Ishikawa (cell line): ENCODE measurements around the gene KAT7.

Experiments used
- CEBPB ChIP-seq: IDR thresholded peaks from 2 replicates; pipeline ENCODE4 v1.6.1; 2012
- CREB1 ChIP-seq: IDR thresholded peaks from 2 replicates; pipeline ENCODE4 v1.6.1; 2012; ENCODE audit warnings: low read depth
- EGR1 ChIP-seq: IDR thresholded peaks from 2 replicates; pipeline ENCODE4 v1.6.1; 2012
- EP300 ChIP-seq: IDR thresholded peaks from 2 replicates; pipeline ENCODE4 v1.6.1; 2012; ENCODE audit warnings: borderline replicate concordance
- FOXM1 ChIP-seq: IDR thresholded peaks from 2 replicates; pipeline ENCODE4 v1.6.1; 2012; ENCODE audit warnings: low read depth, borderline replicate concordance
- NFIC ChIP-seq: IDR thresholded peaks from 2 replicates; pipeline ENCODE4 v1.6.1; 2012
- RAD21 ChIP-seq: IDR thresholded peaks from 2 replicates; pipeline ENCODE4 v1.6.1; 2012; ENCODE audit warnings: low read depth
- TAF1 ChIP-seq: IDR thresholded peaks from 2 replicates; pipeline ENCODE4 v1.6.1; 2012; ENCODE audit warnings: low read depth, mild to moderate bottlenecking
- TCF12 ChIP-seq: IDR thresholded peaks from 2 replicates; pipeline ENCODE4 v1.6.1; 2012; ENCODE audit warnings: low read depth
- TEAD4 ChIP-seq: IDR thresholded peaks from 2 replicates; pipeline ENCODE4 v1.6.1; 2012
- YY1 ChIP-seq: IDR thresholded peaks from 2 replicates; pipeline ENCODE4 v1.6.1; 2012; ENCODE audit warnings: low read depth
- ZBTB7A ChIP-seq: IDR thresholded peaks from 2 replicates; pipeline ENCODE4 v1.6.1; 2012; ENCODE audit warnings: low read depth
- TF ChIP-seq, protein P1 (sequence below): IDR thresholded peaks from 2 replicates; pipeline ENCODE4 v1.6.1; 2012
- TF ChIP-seq, protein P2 (sequence below): IDR thresholded peaks from 2 replicates; pipeline ENCODE4 v1.6.1; 2012; ENCODE audit warnings: low read depth, mild to moderate bottlenecking
- TF ChIP-seq, protein P3 (sequence below): IDR thresholded peaks from 2 replicates; pipeline ENCODE4 v1.6.1; 2012

The KAT7 gene

DNA sequence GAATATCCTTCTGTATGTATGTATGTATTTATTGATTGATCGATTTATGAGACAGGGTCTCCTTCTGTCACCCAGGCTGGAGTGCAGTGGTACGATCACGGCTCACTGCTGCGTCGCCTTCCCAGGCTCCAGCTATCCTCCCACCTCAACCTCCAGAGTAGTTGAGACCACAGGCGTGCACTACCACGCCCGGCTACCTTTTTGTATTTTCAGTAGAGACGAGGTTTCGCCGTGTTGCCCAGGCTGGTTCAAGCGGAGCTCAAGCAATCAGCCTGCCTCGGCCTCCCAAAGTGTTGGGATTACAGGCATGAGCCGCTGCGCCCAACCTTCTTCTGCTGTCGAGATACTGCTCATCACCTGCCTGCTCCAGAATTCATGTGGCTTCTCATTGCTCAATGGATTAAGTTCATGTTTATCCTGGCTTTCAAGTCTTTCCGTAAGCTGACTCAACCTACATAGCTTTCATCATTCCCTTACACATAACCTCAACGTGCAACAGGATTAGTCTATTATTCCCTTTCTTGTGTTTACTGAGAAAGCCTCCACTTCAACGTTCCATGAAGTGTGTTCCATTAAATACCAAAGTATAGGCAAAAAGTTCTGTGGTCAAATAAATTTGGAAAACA is 45.8 kb downstream of the KAT7 start:
- TF ChIP-seq EGR1 = no peak
- TF ChIP-seq CREB1 = no peak
- TF ChIP-seq TCF12 = no peak
- TF ChIP-seq NFIC = no peak
- no peak for TF ChIP-seq RAD21
- TF ChIP-seq CEBPB = no peak
- TF ChIP-seq, protein P1, sequence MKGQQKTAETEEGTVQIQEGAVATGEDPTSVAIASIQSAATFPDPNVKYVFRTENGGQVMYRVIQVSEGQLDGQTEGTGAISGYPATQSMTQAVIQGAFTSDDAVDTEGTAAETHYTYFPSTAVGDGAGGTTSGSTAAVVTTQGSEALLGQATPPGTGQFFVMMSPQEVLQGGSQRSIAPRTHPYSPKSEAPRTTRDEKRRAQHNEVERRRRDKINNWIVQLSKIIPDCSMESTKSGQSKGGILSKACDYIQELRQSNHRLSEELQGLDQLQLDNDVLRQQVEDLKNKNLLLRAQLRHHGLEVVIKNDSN = no peak
- TF ChIP-seq, protein P2, sequence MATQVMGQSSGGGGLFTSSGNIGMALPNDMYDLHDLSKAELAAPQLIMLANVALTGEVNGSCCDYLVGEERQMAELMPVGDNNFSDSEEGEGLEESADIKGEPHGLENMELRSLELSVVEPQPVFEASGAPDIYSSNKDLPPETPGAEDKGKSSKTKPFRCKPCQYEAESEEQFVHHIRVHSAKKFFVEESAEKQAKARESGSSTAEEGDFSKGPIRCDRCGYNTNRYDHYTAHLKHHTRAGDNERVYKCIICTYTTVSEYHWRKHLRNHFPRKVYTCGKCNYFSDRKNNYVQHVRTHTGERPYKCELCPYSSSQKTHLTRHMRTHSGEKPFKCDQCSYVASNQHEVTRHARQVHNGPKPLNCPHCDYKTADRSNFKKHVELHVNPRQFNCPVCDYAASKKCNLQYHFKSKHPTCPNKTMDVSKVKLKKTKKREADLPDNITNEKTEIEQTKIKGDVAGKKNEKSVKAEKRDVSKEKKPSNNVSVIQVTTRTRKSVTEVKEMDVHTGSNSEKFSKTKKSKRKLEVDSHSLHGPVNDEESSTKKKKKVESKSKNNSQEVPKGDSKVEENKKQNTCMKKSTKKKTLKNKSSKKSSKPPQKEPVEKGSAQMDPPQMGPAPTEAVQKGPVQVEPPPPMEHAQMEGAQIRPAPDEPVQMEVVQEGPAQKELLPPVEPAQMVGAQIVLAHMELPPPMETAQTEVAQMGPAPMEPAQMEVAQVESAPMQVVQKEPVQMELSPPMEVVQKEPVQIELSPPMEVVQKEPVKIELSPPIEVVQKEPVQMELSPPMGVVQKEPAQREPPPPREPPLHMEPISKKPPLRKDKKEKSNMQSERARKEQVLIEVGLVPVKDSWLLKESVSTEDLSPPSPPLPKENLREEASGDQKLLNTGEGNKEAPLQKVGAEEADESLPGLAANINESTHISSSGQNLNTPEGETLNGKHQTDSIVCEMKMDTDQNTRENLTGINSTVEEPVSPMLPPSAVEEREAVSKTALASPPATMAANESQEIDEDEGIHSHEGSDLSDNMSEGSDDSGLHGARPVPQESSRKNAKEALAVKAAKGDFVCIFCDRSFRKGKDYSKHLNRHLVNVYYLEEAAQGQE = no peak
- no peak for TF ChIP-seq TEAD4
- no peak for TF ChIP-seq TAF1
- no peak for TF ChIP-seq FOXM1

DNA sequence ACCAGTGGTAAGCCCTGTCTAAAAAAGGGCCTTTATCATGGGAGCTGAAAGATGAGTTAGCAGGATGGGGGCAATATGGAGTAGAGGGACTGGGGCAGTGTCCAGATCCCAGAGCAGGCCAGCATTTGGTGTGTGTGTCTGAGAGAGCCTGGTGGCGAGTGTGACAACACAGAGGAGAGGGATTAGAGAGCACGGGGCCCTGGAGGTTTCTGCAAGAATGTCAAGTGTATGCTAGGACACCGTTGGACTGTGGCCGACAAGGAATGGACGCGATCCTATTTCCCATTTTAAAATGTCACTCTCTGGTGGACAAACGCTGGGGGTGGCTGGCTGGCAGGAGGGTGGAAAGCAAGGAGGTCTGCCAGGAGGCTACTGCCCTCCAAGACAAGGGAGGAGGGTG is 47.0 kb downstream of the KAT7 start:
- no peak for TF ChIP-seq TEAD4

DNA sequence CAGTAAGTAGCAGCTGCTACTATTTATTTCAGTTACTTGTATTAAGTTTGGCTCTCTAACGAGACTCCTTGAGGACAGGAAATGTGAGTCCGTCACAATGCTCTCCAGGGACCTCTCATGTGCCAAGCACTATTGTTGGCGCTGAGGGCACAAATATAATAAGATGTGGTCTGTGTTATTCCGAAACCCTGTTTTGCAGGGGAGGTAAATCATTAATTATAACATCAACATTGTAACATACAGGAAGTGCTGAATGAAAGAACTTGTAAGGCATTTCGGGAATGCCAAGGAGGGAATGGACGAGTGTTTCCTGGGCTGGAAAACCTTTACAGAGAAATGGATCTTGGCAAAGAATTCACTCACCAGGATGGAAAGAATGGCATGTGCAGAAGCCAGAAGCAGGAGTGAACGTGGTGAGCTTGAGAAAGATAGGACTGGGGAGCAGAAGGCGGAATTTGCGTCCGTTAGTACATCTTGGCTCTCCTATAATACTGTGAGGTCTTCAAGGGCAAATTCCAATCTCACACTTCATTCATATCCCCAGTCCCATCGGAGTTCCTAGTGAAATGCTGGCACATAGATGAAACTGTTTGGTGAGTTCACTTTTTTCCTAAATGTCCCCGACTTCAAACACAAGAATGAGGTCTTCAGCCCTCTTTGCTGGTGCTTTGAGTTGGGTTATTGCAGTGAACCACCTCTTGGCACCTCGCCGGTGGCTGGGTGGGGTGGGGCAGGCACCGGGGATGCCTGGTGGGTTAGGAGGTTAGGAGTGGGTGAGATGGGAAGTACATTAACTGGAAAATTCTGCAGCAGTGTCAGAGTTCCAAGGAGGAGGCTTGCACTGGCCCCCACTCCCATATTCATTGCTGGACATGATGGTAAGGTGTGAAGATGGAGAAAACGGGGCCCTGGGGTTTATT is 47.9 kb downstream of the KAT7 start:
- TF ChIP-seq FOXM1 (no peak), EP300 (no peak), TCF12 (no peak), ZBTB7A (no peak), CREB1 (no peak), CEBPB (no peak), TEAD4 (no peak), RAD21 (no peak), YY1 (no peak), EGR1 (no peak), NFIC (no peak), TAF1 (no peak)
- TF ChIP-seq, protein P1 = no peak
- TF ChIP-seq, protein P3, sequence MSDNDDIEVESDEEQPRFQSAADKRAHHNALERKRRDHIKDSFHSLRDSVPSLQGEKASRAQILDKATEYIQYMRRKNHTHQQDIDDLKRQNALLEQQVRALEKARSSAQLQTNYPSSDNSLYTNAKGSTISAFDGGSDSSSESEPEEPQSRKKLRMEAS = no peak
- TF ChIP-seq, protein P2 = no peak

DNA sequence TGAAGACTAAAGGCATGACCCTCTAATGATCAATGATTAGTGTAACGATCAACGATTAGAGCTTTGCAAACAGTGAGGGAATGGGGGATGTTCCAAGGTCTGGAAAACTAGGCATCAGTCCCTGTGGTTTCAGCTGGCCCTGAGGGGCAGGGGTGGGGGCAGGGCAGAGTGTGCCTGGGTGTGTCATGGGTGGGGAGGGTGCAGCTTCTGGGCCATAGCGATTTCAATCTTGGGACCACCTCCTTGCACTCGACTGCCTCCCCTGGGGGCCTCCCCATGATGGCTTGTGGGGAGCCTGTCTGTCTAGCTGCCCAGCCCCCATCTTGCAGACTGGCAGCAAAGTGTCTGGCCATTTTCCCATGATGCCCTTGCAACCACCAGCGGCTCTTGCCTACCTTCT is 51.0 kb downstream of the KAT7 start:
- TF ChIP-seq CEBPB (no peak), TAF1 (no peak), NFIC (no peak)

DNA sequence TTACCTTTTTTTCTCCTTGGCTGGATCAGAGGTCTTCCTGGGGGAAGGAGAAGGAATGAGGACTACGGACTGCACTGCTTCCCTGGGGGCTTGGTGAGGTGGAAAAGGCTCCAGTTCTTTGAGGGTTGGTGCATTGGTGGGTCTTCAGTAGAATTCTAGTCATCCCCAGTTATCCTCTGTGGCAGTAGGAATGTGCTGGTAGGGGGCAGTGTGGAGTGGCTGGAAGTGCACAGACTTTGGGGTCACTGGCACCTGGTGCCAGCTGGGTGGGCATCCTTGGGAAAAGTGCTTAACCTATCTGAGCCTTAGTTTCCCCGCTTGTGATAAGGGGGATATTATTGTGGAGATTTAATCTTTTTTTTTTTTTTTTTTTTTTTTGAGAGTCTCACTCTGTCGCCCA is 53.1 kb downstream of the KAT7 start:
- TF ChIP-seq, protein P3 = no peak
- TF ChIP-seq NFIC (no peak), FOXM1 (no peak), TEAD4 (no peak), TCF12 (no peak), CEBPB (no peak), YY1 (no peak), CREB1 (no peak), ZBTB7A (no peak), EP300 (no peak), RAD21 (no peak)
- TF ChIP-seq, protein P2 = no peak
- TF ChIP-seq, protein P1 = no peak
